Measurements from ENCODE around the gene TAPT1. TPM values are rescaled to one million over a fixed set of nuclear protein-coding genes. Genes with fewer than 3 reads are reported as not detected.

TAPT1 gene
- total and polyA plus RNA-seq, 2 donors (not counting 3 experiments of a cell fraction or from before 2014, with no cell fraction given): 6.9 to 17.5 TPM

GRCh38 chr4:16129336-16129735 lies 96.9 kb downstream of the TAPT1 start:
- intact Hi-C loops (cut with micrococcal nuclease) (no loop called here), dilution Hi-C loops (cut with MboI; ENCODE audit: extremely low pct_ligation_motif_present, low sequenced_read_pairs) (no loop called here)
- POLR2A ChIA-PET: no interaction called here
- H3K79me2 ChIP-seq (ENCODE audit: control insufficient read depth, insufficient read depth, low read length): no peaks in the 10 kb centered on the region
- no peaks in the 10 kb centered on the region for H3K36me3 ChIP-seq (ENCODE audit: control insufficient read depth in 2 of 2, extremely low read depth in 1 of 2, insufficient read depth in 2 of 2, low read length in 2 of 2)
- H3K9ac ChIP-seq (replicated peaks; ENCODE audit: extremely low read depth, insufficient read depth, low read length): no peak overlapping the region
- no peaks in the 10 kb centered on the region for H3K9me1 ChIP-seq (replicated peaks; ENCODE audit: control insufficient read depth, extremely low read depth, insufficient read depth, low read length)
- CTCF ChIA-PET: interaction anchor here (0.8 to 1.3 kb wide), 3 partner anchors 13 to 173 kb away, joined by 3 read pairs; no protein-coding TSS in a partner anchor
- no peaks in the 10 kb centered on the region for H3K4me1 ChIP-seq (ENCODE audit: control insufficient read depth, extremely low read depth, insufficient read depth, low read length)
- no TSS peak for BruUV-seq (replicated peaks)
- no peaks in the 10 kb centered on the region for H3K9me3 ChIP-seq (replicated peaks; ENCODE audit: control insufficient read depth, insufficient read depth, low read length)
- H3K4me3 ChIP-seq (replicated peaks in 1 of 3; ENCODE audit: insufficient read depth in 1 of 3, low read depth in 1 of 3, low read length in 3 of 3): no peak overlapping the region
- TF ChIP-seq POLR2A (IDR thresholded peaks at IDR 0.05; ENCODE audit: low read depth, low read length) (no peak), GATA2 (IDR thresholded peaks at IDR 0.05; ENCODE audit: insufficient read depth, insufficient read length, low read depth, low read length) (peak; percentile 26)
- H2AFZ ChIP-seq (ENCODE audit: low read depth, low read length): no peak overlapping the region
- peaks cover 0 to 5% of the 10 kb centered on the region in 2 experiments for H3K27me3 ChIP-seq (ENCODE audit: control insufficient read depth in 2 of 2, insufficient read depth in 2 of 2, low read length in 2 of 2)
- no peak overlapping the region for H3K4me2 ChIP-seq (ENCODE audit: insufficient read depth, low read length)
- no peaks in the 10 kb centered on the region for H4K20me1 ChIP-seq (replicated peaks; ENCODE audit: control insufficient read depth, extremely low read depth, insufficient read depth, low read length)
- FAIRE-seq: peak; percentile 8
- peak; percentile 62 for DNase-seq (ENCODE audit: low read depth, low spot score)
- H3K27ac ChIP-seq (ENCODE audit: insufficient read depth, low read depth, low read length): no peak overlapping the region

GRCh38 chr4:16126714-16127113 lies 99.6 kb downstream of the TAPT1 start:
- no peaks in the 10 kb centered on the region for H3K9me1 ChIP-seq (replicated peaks; ENCODE audit: control insufficient read depth, extremely low read depth, insufficient read depth, low read length)
- dilution Hi-C loops (cut with MboI; ENCODE audit: extremely low pct_ligation_motif_present, low sequenced_read_pairs): no loop called here
- H3K9me3 ChIP-seq (replicated peaks; ENCODE audit: control insufficient read depth, insufficient read depth, low read length): no peaks in the 10 kb centered on the region
- no peak overlapping the region for H2AFZ ChIP-seq (ENCODE audit: low read depth, low read length)
- no peak overlapping the region for H3K9ac ChIP-seq (replicated peaks; ENCODE audit: extremely low read depth, insufficient read depth, low read length)
- no peaks in the 10 kb centered on the region for H3K36me3 ChIP-seq (ENCODE audit: control insufficient read depth in 2 of 2, extremely low read depth in 1 of 2, insufficient read depth in 2 of 2, low read length in 2 of 2)
- TF ChIP-seq MAX (IDR thresholded peaks at IDR 0.05; ENCODE audit: insufficient read depth, insufficient read length) (no peak), POLR2A (IDR thresholded peaks at IDR 0.05; ENCODE audit: low read depth, low read length) (no peak), CTCF (IDR thresholded peaks at IDR 0.05; ENCODE audit: extremely low read depth in 1 of 2, insufficient read depth in 1 of 2, low read depth in 1 of 2, low read length in 2 of 2) (no peak), POLR2AphosphoS5 (IDR thresholded peaks at IDR 0.05; ENCODE audit: insufficient read depth, low read depth, low read length) (no peak), EZH2 (IDR thresholded peaks at IDR 0.05; ENCODE audit: borderline replicate concordance, low read depth, low read length, severe bottlenecking) (no peak), MYC (IDR thresholded peaks at IDR 0.05; ENCODE audit: low read depth, low read length) (no peak), FOS (IDR thresholded peaks at IDR 0.05; ENCODE audit: borderline replicate concordance, insufficient read depth, low read length) (no peak), JUN (IDR thresholded peaks at IDR 0.05; ENCODE audit: borderline replicate concordance, insufficient read depth, insufficient read length, low read depth) (no peak), GATA2 (IDR thresholded peaks at IDR 0.05; ENCODE audit: insufficient read depth, insufficient read length, low read depth, low read length) (no peak)
- BruUV-seq (replicated peaks): no TSS peak
- intact Hi-C loops (cut with micrococcal nuclease): no loop called here
- no peak for FAIRE-seq
- H3K27me3 ChIP-seq (ENCODE audit: control insufficient read depth in 2 of 2, insufficient read depth in 2 of 2, low read length in 2 of 2): peaks cover 0 to 4% of the 10 kb centered on the region in 2 experiments
- ChIA-PET POLR2A (no interaction called here), CTCF (interaction anchor here (1.1 to 1.5 kb wide), 2 partner anchors 9 to 138 kb away, joined by 3 to 4 read pairs; no protein-coding TSS in a partner anchor)
- H3K79me2 ChIP-seq (ENCODE audit: control insufficient read depth, insufficient read depth, low read length): no peaks in the 10 kb centered on the region
- no peak for DNase-seq (ENCODE audit: low read depth, low spot score)
- no peaks in the 10 kb centered on the region for H4K20me1 ChIP-seq (replicated peaks; ENCODE audit: control insufficient read depth, extremely low read depth, insufficient read depth, low read length)
- no peaks in the 10 kb centered on the region for H3K4me1 ChIP-seq (ENCODE audit: control insufficient read depth, extremely low read depth, insufficient read depth, low read length)
- no peak overlapping the region for H3K27ac ChIP-seq (ENCODE audit: insufficient read depth, low read depth, low read length)
- no peak overlapping the region for H3K4me3 ChIP-seq (replicated peaks in 1 of 3; ENCODE audit: insufficient read depth in 1 of 3, low read depth in 1 of 3, low read length in 3 of 3)
- H3K4me2 ChIP-seq (ENCODE audit: insufficient read depth, low read length): no peak overlapping the region
